A549 (cell line): ENCODE data around the gene TRAM2. TPM values are rescaled to one million over a fixed set of nuclear protein-coding genes. Genes with fewer than 3 reads are reported as not detected.
A peak's percentile ranks its signal among the peaks of the same experiment; 100 is the strongest.

Source experiments
- ATAC-seq, 2 experiments: fragments of 200-7000 bp in 1 of 2; fragments of >200 bp in 1 of 2; cut with Nextera tagmentation in 1 of 2; cut with Tn5 transposase in 1 of 2; 3 replicates each; pipeline versions ENCODE4 v1.8.0 to v1.9.1; 2018 to 2020; ENCODE audit warnings: mild to moderate bottlenecking in 1 of 2, moderate library complexity in 1 of 2
- CTCF ChIA-PET: fragments of 300-600 bp; sonication (Branson Sonifier 250); formaldehyde crosslinking; extraction: SDS; loops from one replicate; lab custom pipeline; 2021; ENCODE audit warnings: antibody characterized with exemption, inconsistent platforms; lab: Yijun Ruan, JAX
- POLR2A ChIA-PET: fragments of 350-600 bp; formaldehyde crosslinking; extraction: SDS; loops from one replicate; lab custom pipeline; 2021; ENCODE audit warnings: antibody characterized with exemption, inconsistent platforms; lab: Yijun Ruan, JAX
- DNase-seq, 2 experiments: peaks; one replicate each; pipeline versions ENCODE4 v3.0.0 to v3.0.0-alpha.2; 2011 to 2016; ENCODE audit warnings: low read depth in 1 of 2, low spot score in 1 of 2
- FAIRE-seq: peaks from 2 replicates; lab custom pipeline; 2011; peaks lifted over from hg19 to GRCh38; lab: Jason Lieb, UNC
- H3K27ac ChIP-seq, 2 experiments: fragments of >200 bp; sonication (Bioruptor Twin); formaldehyde crosslinking; 3 replicates each; pipeline ENCODE4 v1.5.1; 2016 to 2017
- H3K4me1 ChIP-seq: fragments of >200 bp; sonication (Bioruptor Twin); formaldehyde crosslinking; 3 replicates; pipeline ENCODE4 v1.6.1; 2016
- H3K4me2 ChIP-seq: fragments of >200 bp; sonication (Bioruptor Twin); formaldehyde crosslinking; 3 replicates; pipeline ENCODE4 v1.6.1; 2016
- H3K4me3 ChIP-seq: fragments of >200 bp; sonication (Bioruptor Twin); formaldehyde crosslinking; 3 replicates; pipeline ENCODE4 v1.5.1; 2016
- H3K9me3 ChIP-seq: fragments of >200 bp; sonication (Bioruptor Twin); formaldehyde crosslinking; 3 replicates; pipeline ENCODE4 v1.6.1; 2016
- ATOH8 ChIP-seq: fragments of 250-450 bp; sonication (Bioruptor Pico); IDR thresholded peaks from 2 replicates; pipeline ENCODE4 v1.5.0; 2020; ENCODE audit warnings: low read depth, mild to moderate bottlenecking, moderate library complexity
- CBX8 ChIP-seq: fragments of 200-600 bp; sonication (generic); IDR thresholded peaks from 2 replicates; pipeline ENCODE4 v1.6.1; 2016
- CHD2 ChIP-seq: fragments of 150-350 bp; IDR thresholded peaks from 2 replicates; pipeline ENCODE4 v1.6.1; 2014; ENCODE audit warnings: low read length; ENCODE audit not compliant: partially characterized antibody
- CHD4 ChIP-seq: fragments of 200-600 bp; sonication (generic); IDR thresholded peaks from 2 replicates; pipeline ENCODE4 v1.6.1; 2016; ENCODE audit warnings: antibody characterized with exemption, mild to moderate bottlenecking, borderline replicate concordance
- EHF ChIP-seq: fragments of 250-450 bp; sonication (Bioruptor Pico); IDR thresholded peaks from 2 replicates; pipeline ENCODE4 v1.5.0; 2020; ENCODE audit warnings: mild to moderate bottlenecking
- FOXS1 ChIP-seq: fragments of 250-450 bp; sonication (Bioruptor Pico); IDR thresholded peaks from 2 replicates; pipeline ENCODE4 v1.5.0; 2020; ENCODE audit warnings: mild to moderate bottlenecking, moderate library complexity
- HEYL ChIP-seq: fragments of 250-450 bp; sonication (Bioruptor Pico); IDR thresholded peaks from 2 replicates; pipeline ENCODE4 v1.8.0; 2021; ENCODE audit warnings: mild to moderate bottlenecking, moderate library complexity
- HMGXB4 ChIP-seq: fragments of 250-450 bp; sonication (Bioruptor Pico); IDR thresholded peaks from 2 replicates; pipeline ENCODE4 v1.5.0; 2021; ENCODE audit warnings: mild to moderate bottlenecking, moderate library complexity, borderline replicate concordance
- HOXA7 ChIP-seq: fragments of 250-450 bp; sonication (Bioruptor Pico); IDR thresholded peaks from 2 replicates; pipeline ENCODE4 v1.5.0; 2020; ENCODE audit warnings: mild to moderate bottlenecking, moderate library complexity
- KDM1A ChIP-seq: fragments of 200-600 bp; sonication (generic); IDR thresholded peaks from 2 replicates; pipeline ENCODE4 v1.6.1; 2016; ENCODE audit warnings: low read depth, mild to moderate bottlenecking
- MAFK ChIP-seq: fragments of 450-650 bp; IDR thresholded peaks from 2 replicates; pipeline ENCODE4 v1.6.1; 2014; ENCODE audit not compliant: partially characterized antibody
- MAZ ChIP-seq: fragments of 150-350 bp; IDR thresholded peaks from 2 replicates; pipeline ENCODE4 v1.6.1; 2014; ENCODE audit warnings: antibody characterized with exemption, low read depth, low read length, borderline replicate concordance
- MYC ChIP-seq: IDR thresholded peaks from 2 replicates; pipeline ENCODE4 v1.6.1; 2012; ENCODE audit warnings: mild to moderate bottlenecking, inconsistent platforms, low read length, improper control_type of control experiment, borderline replicate concordance
- NFE2L2 ChIP-seq: fragments of 150-350 bp; conservative IDR thresholded peaks from 2 replicates; pipeline ENCODE4 v1.6.1; 2014; ENCODE audit warnings: low read length
- NR3C1 ChIP-seq: fragments of >200 bp; sonication (Bioruptor Twin); formaldehyde crosslinking; IDR thresholded peaks from 3 replicates; pipeline ENCODE4 v1.6.1; 2017
- PHF8 ChIP-seq: fragments of 200-600 bp; sonication (generic); IDR thresholded peaks from 2 replicates; pipeline ENCODE4 v1.6.1; 2016; ENCODE audit warnings: low read depth, mild to moderate bottlenecking, antibody characterized with exemption, moderate library complexity, borderline replicate concordance
- RAD21 ChIP-seq, 2 experiments: fragments of >200 bp in 1 of 2; sonication (Bioruptor Twin) in 1 of 2; formaldehyde crosslinking in 1 of 2; IDR thresholded peaks in 1 of 2; conservative IDR thresholded peaks in 1 of 2; 2 replicates in 1 of 2; 3 replicates in 1 of 2; pipeline ENCODE4 v1.6.1; 2012 to 2018; ENCODE audit warnings: inconsistent platforms in 1 of 2
- RARB ChIP-seq: fragments of 250-450 bp; sonication (Bioruptor Pico); IDR thresholded peaks from 2 replicates; pipeline ENCODE4 v1.8.0; 2021; ENCODE audit warnings: mild to moderate bottlenecking, moderate library complexity
- RFX5 ChIP-seq: fragments of 450-650 bp; IDR thresholded peaks from 2 replicates; pipeline ENCODE4 v1.7.1; 2014; ENCODE audit warnings: antibody characterized with exemption, mild to moderate bottlenecking, moderate library complexity
- TP53 ChIP-seq: fragments of 250-450 bp; sonication (Bioruptor Pico); IDR thresholded peaks from 2 replicates; pipeline ENCODE4 v1.5.0; 2021; ENCODE audit warnings: mild to moderate bottlenecking, moderate library complexity
- USF2 ChIP-seq: fragments of 450-650 bp; IDR thresholded peaks from 2 replicates; pipeline ENCODE4 v1.6.1; 2014; ENCODE audit warnings: antibody characterized with exemption
- WGBS: methylation state at CpG from one replicate; pipeline ENCODE4 v1.1.6; 2017; ENCODE audit errors: missing lambda C conversion rate; 5-methylcytosine and 5-hydroxymethylcytosine counted together
- polyA plus RNA-seq, 4 experiments: library from polyadenylated mRNA; depleted of rRNA in 3 of 4; stranded (reverse); fragments of >200 nt; fragmentation: RNase III in 1 of 4; extraction: RNeasy Plus Mini Kit Qiagen cat#74134 plus additional on column Dnase treatment in 1 of 4; gene quantifications; 2 replicates in 3 of 4; 3 replicates in 1 of 4; pipeline ENCODE4 v1.2.3, GENCODE V29; 2011 to 2017
- TF ChIP-seq, protein P1 (sequence below): fragments of >200 bp; sonication (Bioruptor Twin); formaldehyde crosslinking; IDR thresholded peaks from 3 replicates; pipeline ENCODE4 v1.5.1; 2016

Gene TRAM2
- polyA plus RNA-seq, 2 of the 4 experiments (the other 2 are of a cell fraction): 16.4 to 25.4 TPM

- 93% methylated on average over 11 of the region's 11 CpGs for WGBS
Measured at GRCh38 chr6:52498538-52499017, 78.3 kb downstream of the TRAM2 start.

DNA sequence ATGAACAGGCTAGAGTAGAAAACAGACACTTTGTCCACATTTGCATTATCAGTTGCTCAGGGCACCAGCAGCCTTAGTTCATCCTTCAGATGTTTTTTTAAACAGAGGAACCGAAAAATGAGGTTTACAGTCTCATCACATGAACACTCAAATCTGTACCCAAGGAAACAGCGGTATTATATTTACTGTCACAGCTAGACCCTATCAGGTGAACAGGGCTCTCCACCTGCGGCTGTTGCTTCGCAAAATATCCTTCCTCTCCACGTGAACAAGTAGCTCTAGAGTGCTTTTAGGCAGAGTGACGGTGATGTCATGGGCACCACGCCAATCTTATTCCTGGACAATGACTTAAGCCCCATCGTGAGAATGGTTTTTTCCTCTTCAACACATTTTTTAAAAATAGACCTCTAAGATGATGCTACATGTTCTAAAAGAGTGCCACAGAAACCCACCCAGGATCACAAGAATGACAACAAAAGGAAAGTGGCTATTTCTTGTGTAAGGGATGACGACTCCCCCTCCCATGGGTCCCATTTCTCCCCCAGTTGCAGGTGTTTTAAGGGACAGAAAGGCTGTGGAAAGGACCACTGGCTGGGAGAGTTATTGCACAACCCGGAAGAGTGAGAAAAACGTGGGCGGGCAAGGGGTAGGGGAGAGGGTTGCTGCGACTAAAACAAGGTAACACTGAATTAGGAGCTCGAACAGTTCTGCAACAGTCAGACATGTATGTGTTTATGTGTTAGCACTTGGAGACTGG lies 79.0 kb downstream of the TRAM2 start:
- H3K4me2 ChIP-seq: no peak overlapping the region
- no peaks in the 10 kb centered on the region for H3K9me3 ChIP-seq
- H3K4me1 ChIP-seq: peaks cover 14% of the 10 kb centered on the region
- ChIA-PET CTCF (no interaction called here), POLR2A (no interaction called here)
- no peak for TF ChIP-seq CBX8
- TF ChIP-seq NFE2L2: no peak
- TF ChIP-seq NR3C1: no peak
- TF ChIP-seq CHD4: no peak
- TF ChIP-seq ATOH8 (CRISPR knock-in tag): no peak
- no peak for TF ChIP-seq HEYL (CRISPR knock-in tag)
- no peak for TF ChIP-seq HOXA7 (CRISPR knock-in tag)
- no peak for TF ChIP-seq EHF (CRISPR knock-in tag)
- no peak for TF ChIP-seq MYC
- TF ChIP-seq RAD21 (conservative IDR thresholded peaks at IDR 0.05 in 1 of 2, IDR thresholded peaks at IDR 0.05 in 1 of 2): no peak
- no peak overlapping the region for H3K4me3 ChIP-seq
- FAIRE-seq: no peak
- ATAC-seq: no peak
- 83% methylated on average over 14 of the region's 14 CpGs for WGBS
- H3K27ac ChIP-seq: no peak overlapping the region
- DNase-seq: no peak

More at GRCh38 chr6:52498538-52499017, 78.3 kb downstream of the TRAM2 start:
- Histone ChIP-seq H3K27ac (peak overlapping the region in 1 of 2 experiments; percentile 58; a peak in 1 of 6 replicates), H3K4me3 (no peak overlapping the region), H3K9me3 (no peaks in the 10 kb centered on the region), H3K4me1 (peaks cover 21% of the 10 kb centered on the region), H3K4me2 (no peak overlapping the region; the same call in 2 of the 3 replicates)
- POLR2A ChIA-PET: no interaction called here
- no peak for ATAC-seq
- CTCF ChIA-PET: interaction anchor here (1.0 to 6.6 kb wide), 3 partner anchors 78 to 154 kb away, joined by 3 to 29 read pairs (median 3); partner anchors contain the start of gene TRAM2
- no peak for DNase-seq
- FAIRE-seq: no peak
- no peak for TF ChIP-seq MAFK
- TF ChIP-seq RAD21 (conservative IDR thresholded peaks at IDR 0.05 in 1 of 2, IDR thresholded peaks at IDR 0.05 in 1 of 2): no peak
- no peak for TF ChIP-seq KDM1A
- TF ChIP-seq USF2: no peak
- no peak for TF ChIP-seq CBX8
- TF ChIP-seq PHF8: no peak
- no peak for TF ChIP-seq TP53 (CRISPR knock-in tag)
- no peak for TF ChIP-seq RARB (CRISPR knock-in tag)
- TF ChIP-seq, protein P1, sequence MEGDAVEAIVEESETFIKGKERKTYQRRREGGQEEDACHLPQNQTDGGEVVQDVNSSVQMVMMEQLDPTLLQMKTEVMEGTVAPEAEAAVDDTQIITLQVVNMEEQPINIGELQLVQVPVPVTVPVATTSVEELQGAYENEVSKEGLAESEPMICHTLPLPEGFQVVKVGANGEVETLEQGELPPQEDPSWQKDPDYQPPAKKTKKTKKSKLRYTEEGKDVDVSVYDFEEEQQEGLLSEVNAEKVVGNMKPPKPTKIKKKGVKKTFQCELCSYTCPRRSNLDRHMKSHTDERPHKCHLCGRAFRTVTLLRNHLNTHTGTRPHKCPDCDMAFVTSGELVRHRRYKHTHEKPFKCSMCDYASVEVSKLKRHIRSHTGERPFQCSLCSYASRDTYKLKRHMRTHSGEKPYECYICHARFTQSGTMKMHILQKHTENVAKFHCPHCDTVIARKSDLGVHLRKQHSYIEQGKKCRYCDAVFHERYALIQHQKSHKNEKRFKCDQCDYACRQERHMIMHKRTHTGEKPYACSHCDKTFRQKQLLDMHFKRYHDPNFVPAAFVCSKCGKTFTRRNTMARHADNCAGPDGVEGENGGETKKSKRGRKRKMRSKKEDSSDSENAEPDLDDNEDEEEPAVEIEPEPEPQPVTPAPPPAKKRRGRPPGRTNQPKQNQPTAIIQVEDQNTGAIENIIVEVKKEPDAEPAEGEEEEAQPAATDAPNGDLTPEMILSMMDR: no peak

- no peak overlapping the region for H3K4me2 ChIP-seq
- WGBS: 81% methylated on average over 2 of the region's 2 CpGs
- FAIRE-seq (no peak), ATAC-seq (no peak), DNase-seq (no peak)
- TF ChIP-seq KDM1A: no peak
- TF ChIP-seq CHD2: no peak
- no peak for TF ChIP-seq MAZ
- no peak for TF ChIP-seq NR3C1
- no peak for TF ChIP-seq RFX5
- TF ChIP-seq FOXS1 (CRISPR knock-in tag): no peak
- no peak for TF ChIP-seq RARB (CRISPR knock-in tag)
- no peak for TF ChIP-seq HMGXB4
- ChIA-PET POLR2A (no interaction called here), CTCF (no interaction called here)
- no peak overlapping the region for H3K4me3 ChIP-seq
- no peak overlapping the region for H3K27ac ChIP-seq
- H3K9me3 ChIP-seq: no peaks in the 10 kb centered on the region
- H3K4me1 ChIP-seq: peaks cover 9% of the 10 kb centered on the region; the same call in 2 of the 3 replicates
Measured at GRCh38 chr6:52496631-52497030, 80.2 kb downstream of the TRAM2 start.
